GM20431 (cell line): Measurements from ENCODE around the gene OVAAL.

Source experiments
- in situ Hi-C: fragments of 300-500 bp; cut with MseI, MboI; formaldehyde crosslinking; loops from one replicate; pipeline ENCODE4 v1.15.0; 2020; ENCODE audit warnings: low sequenced_read_pairs; ENCODE audit not compliant: unreplicated experiment

Gene OVAAL

GRCh38 chr1:180565121-180565871 is 6.5 kb downstream of the OVAAL start:
- in situ Hi-C loops, result no loop called here

DNA sequence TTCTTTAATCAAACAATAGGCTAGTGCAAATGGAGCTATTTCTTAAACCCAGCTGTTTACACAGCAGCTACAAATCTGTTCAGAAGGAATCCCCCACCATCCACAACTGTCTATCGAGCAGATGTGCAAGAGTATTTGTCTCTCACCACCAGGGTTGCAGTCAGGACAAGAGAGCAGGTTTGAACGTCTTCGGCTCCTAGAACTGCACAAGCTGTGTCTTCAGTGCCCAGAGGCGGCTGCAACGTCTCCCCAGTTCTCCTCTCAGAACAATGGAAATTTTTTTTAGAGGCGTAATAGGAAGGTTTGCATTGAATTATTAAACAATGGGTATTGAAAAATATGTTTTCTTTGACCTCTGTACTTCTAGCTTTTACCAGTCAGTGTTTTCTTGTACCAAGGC is 7.3 kb downstream of the OVAAL start:
- in situ Hi-C loops, result no loop called here

- in situ Hi-C loops, result no loop called here
These were observed 7.7 kb downstream of the OVAAL start for GRCh38 chr1:180566495-180566894.

GRCh38 chr1:180567654-180568053 is 8.9 kb downstream of the OVAAL start:
- in situ Hi-C loops, result no loop called here

DNA sequence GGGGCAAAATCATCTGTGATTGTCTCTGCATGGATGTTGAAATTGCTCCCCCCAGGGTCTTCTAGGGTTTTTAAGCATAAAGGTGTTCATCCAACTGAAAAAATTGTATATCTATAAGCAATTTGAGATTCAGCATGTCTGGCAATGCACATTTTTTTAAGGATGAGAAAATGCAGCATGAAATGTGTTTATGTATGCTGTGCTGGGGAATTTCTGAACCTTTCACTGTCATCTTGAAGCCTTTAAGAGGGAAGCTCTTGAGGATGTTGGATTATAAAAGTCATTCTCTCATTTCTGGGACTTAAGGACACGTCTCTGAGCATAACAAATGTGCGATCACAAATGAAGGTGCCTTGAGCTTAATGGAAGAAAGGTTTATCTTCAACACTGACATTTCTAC is 9.4 kb downstream of the OVAAL start:
- in situ Hi-C loops, result no loop called here

- in situ Hi-C loops, result no loop called here
These were observed 12.5 kb downstream of the OVAAL start for GRCh38 chr1:180571060-180571831.

GRCh38 chr1:180571832-180572636 is 13.3 kb downstream of the OVAAL start:
- in situ Hi-C loops, result no loop called here

DNA sequence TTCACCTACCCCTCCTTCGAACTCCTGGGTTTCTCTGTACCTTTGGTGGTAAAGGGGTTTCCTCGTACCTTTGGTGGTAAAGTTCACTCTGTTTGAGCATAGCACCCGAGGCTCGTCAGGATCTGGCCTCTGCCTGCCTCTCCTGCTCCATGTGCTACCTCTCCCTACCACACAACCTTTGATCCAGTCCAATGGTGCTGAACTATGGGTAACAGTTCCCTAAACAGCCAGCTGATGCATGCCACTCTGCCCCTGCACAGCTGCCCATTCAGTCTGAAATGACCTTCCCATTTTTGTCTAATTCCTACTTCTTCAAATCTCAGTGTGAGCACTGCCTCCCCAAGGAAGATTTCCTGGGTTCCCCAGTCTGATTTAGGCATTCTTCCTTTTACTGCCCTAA is 14.0 kb downstream of the OVAAL start:
- in situ Hi-C loops, result no loop called here

DNA sequence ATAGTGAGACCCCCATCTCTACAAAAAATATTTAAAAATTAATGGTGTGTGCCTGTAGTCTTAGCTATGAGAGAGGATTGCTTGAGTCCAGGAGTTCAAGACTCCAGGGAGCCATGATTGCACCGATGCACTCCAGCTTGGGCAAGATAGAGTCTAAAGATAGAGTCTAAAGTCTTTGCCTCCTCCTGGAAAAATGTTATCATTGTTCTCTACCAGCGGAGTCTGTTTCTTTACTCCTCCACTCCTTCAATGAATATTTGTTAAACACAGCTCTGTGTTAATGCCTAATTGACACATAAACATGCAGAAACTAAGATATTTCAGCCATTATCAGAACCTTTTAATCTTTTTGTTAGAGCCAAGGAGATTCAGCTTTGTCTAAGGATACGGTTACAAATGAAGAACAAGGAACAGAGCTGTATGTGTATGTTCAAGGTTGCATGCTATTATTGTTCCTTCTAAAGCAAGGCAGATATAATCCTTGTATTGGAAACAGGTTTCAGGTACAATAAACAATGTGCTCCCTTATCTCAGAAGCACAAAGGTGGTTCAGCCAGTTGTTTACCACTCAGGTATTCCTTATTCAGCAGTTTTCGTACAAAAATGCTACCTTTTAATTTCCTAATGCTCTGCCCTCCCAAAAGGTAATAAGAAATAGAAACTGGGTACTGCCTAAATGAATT is 15.4 kb downstream of the OVAAL start:
- in situ Hi-C loops, result no loop called here

- in situ Hi-C loops, result no loop called here
These were observed 18.6 kb downstream of the OVAAL start for GRCh38 chr1:180577361-180577760.

DNA sequence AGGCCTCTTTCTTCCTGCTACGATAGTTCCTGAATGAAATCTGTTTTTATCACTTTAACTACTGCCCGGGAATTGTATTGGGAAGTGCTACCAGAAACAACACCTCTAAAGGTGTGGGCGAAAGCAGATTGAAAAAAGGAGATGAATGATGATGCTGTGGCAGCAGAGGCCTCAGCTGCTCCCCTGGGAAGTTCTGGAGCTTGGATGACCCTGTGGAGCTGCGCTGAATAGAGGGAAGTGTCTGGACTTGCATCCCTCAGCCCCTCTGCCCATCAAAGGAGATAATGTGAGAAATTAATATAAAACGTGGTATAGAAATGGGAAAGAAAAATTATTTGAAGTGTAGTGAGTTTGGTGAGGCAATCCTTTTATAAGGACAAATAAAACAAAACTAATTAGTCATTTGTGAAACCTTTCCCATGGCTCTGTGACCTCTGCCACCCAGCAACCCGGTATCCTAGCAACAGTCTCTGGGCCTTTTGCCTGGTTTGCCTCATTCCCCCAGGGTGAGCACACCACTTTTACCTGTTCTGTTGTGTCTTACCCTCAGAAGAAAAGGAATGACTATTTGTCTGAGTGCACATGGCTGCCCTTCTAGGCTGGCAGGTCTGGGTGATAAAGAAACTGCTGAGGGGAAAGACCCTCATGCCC is 21.3 kb downstream of the OVAAL start:
- in situ Hi-C loops, result no loop called here

- in situ Hi-C loops, result no loop called here
These were observed 22.9 kb downstream of the OVAAL start for GRCh38 chr1:180581635-180582039.

DNA sequence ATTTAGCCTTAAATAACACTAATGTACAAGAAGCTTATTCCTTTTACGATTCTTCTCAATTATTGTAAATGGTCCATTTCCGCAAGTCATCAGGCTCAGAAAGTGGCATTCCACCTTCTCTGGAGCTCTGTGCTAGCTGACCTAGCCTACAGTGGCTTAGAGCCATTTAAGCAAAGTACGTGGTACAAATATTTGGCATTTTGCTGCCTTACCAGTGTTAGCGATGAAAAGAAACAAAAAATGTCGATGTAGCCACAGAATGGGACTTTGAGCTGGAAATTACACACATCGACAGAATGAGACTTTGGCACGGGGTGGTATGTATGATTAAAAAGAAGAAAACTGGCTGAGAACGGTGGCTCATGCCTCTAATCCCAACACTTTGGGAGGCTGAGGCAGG is 26.1 kb downstream of the OVAAL start:
- in situ Hi-C loops, result no loop called here

- in situ Hi-C loops, result no loop called here
These were observed 27.2 kb downstream of the OVAAL start for GRCh38 chr1:180585994-180586359.

DNA sequence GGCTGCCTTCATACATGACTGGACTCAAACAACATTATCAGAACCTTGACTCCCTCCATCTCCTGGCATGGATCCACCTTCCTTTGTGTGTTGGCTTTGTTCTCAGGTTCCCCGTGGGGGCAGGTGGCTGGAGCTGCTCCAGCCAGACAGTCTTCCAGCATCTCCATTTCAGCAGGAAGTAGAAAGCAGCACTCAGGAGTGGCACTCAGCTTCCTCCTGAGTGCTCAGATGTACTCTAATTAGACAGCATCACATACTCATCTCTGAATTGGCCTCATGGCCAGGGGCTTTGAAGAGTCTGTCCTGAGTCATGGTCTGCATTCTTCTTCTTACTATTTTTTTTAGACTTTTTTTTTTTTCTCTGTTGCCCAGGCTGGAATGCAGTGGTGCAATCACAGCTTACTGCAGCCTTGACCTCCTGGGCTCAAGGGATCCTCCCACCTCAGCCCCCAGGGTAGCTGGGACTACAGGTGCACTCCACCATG is 27.9 kb downstream of the OVAAL start:
- in situ Hi-C loops, result no loop called here

- in situ Hi-C loops, result no loop called here
These were observed 29.4 kb downstream of the OVAAL start for GRCh38 chr1:180588121-180588520.

GRCh38 chr1:180590889-180591288 is 32.1 kb downstream of the OVAAL start:
- in situ Hi-C loops, result no loop called here

DNA sequence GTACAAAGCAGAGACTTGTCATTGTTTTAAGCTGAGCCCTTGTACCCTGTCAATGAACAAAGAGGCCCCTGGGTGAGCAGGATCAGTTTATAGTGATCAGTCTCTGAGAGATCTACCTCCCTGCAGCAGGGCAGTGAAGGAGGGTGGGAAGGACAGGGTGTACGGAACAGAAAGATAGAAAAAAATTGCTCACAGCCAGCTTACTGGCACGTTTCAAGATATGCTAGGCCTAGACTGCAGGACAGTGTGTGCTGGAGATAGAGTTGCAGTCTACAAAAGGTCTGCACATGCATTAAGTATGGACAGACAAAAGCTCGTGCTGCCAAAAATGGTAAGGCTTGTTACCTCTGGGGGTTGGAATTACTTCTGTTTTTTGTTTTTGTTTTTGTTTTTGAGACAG is 34.6 kb downstream of the OVAAL start:
- in situ Hi-C loops, result no loop called here

- in situ Hi-C loops, result no loop called here
These were observed 36.0 kb downstream of the OVAAL start for GRCh38 chr1:180594723-180595122.

DNA sequence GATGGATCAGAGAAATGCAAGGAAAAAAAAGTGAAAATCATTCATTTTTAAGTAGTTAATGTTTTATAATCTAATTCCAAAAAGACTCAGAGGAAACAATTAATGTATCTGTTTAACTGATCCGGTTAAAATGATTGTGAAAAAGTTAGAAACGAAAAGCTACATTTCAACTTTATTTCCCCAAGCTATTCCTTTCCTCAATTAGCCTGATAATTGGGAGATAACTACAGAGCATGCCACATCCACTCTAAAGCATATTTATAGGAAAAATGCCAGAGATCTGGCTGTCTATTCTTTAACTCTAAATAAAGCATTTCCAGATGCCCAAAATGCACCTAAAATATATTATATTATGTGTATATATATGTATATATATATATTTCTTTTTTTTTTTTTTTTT is 37.2 kb downstream of the OVAAL start:
- in situ Hi-C loops, result no loop called here
